Ishikawa (cell line): Measurements from ENCODE around the gene GRIN2A.

Experiments used
- CEBPB ChIP-seq: IDR thresholded peaks from 2 replicates; pipeline ENCODE4 v1.6.1; 2012
- EGR1 ChIP-seq: IDR thresholded peaks from 2 replicates; pipeline ENCODE4 v1.6.1; 2012
- EP300 ChIP-seq: IDR thresholded peaks from 2 replicates; pipeline ENCODE4 v1.6.1; 2012; ENCODE audit warnings: borderline replicate concordance
- MAX ChIP-seq: IDR thresholded peaks from 2 replicates; pipeline ENCODE4 v1.6.1; 2012
- NFIC ChIP-seq: IDR thresholded peaks from 2 replicates; pipeline ENCODE4 v1.6.1; 2012
- RAD21 ChIP-seq: IDR thresholded peaks from 2 replicates; pipeline ENCODE4 v1.6.1; 2012; ENCODE audit warnings: low read depth
- REST ChIP-seq: IDR thresholded peaks from 2 replicates; pipeline ENCODE4 v1.6.1; 2012; ENCODE audit warnings: low read depth, mild to moderate bottlenecking
- TAF1 ChIP-seq: IDR thresholded peaks from 2 replicates; pipeline ENCODE4 v1.6.1; 2012; ENCODE audit warnings: low read depth, mild to moderate bottlenecking
- TCF12 ChIP-seq: IDR thresholded peaks from 2 replicates; pipeline ENCODE4 v1.6.1; 2012; ENCODE audit warnings: low read depth
- TEAD4 ChIP-seq: IDR thresholded peaks from 2 replicates; pipeline ENCODE4 v1.6.1; 2012
- USF1 ChIP-seq: IDR thresholded peaks from 2 replicates; pipeline ENCODE4 v1.6.1; 2012
- YY1 ChIP-seq: IDR thresholded peaks from 2 replicates; pipeline ENCODE4 v1.6.1; 2012; ENCODE audit warnings: low read depth
- ZBTB7A ChIP-seq: IDR thresholded peaks from 2 replicates; pipeline ENCODE4 v1.6.1; 2012; ENCODE audit warnings: low read depth

GRCh38 chr16:9867176-9867575 is 315.1 kb downstream of the GRIN2A start:
- no peak for TF ChIP-seq EP300
- TF ChIP-seq YY1 = no peak
- TF ChIP-seq TEAD4 = no peak
- no peak for TF ChIP-seq NFIC
- TF ChIP-seq TAF1 = no peak
- no peak for TF ChIP-seq CEBPB
- no peak for TF ChIP-seq USF1
- no peak for TF ChIP-seq EGR1
- TF ChIP-seq ZBTB7A = no peak
- TF ChIP-seq RAD21 = no peak
- no peak for TF ChIP-seq REST
- TF ChIP-seq TCF12 = no peak
- no peak for TF ChIP-seq MAX
